ENCODE measurements around the gene GRID1.

GRCh38 chr10:86137561-86137960, 229.0 kb downstream of the GRID1 start:
- TF ChIP-seq POLR2AphosphoS5 (IDR thresholded peaks at IDR 0.05; ENCODE audit: low read depth, low read length) (no peak), POLR2A (IDR thresholded peaks at IDR 0.05; ENCODE audit: low read depth, low read length) (no peak)

Data from GM12891 (cell line).